RWPE2 (cell line): ENCODE results near the gene APP.

Source experiments
- ATAC-seq: fragments of 200-7000 bp; cut with Tn5 transposase; 3 replicates; pipeline ENCODE4 v1.9.1; 2021; ENCODE audit warnings: low read depth
- DNase-seq: peaks from one replicate; pipeline ENCODE4 v3.0.0-alpha.2; 2020; ENCODE audit warnings: low spot score
- H3K27ac ChIP-seq: fragments of 450-650 bp; 2 replicates; pipeline ENCODE4 v1.5.1; 2017; ENCODE audit warnings: mild to moderate bottlenecking; ENCODE audit not compliant: poor library complexity, severe bottlenecking
- H3K27me3 ChIP-seq: fragments of 250-450 bp; sonication (Bioruptor Pico); 2 replicates; pipeline ENCODE4 v1.5.1; 2021; ENCODE audit warnings: mild to moderate bottlenecking, moderate library complexity; ENCODE audit not compliant: insufficient read depth, poor library complexity, severe bottlenecking
- H3K36me3 ChIP-seq: fragments of 250-450 bp; sonication (Bioruptor Pico); 2 replicates; pipeline ENCODE4 v1.5.1; 2020; ENCODE audit warnings: low read depth, mild to moderate bottlenecking, moderate library complexity
- H3K4me1 ChIP-seq: fragments of 250-450 bp; sonication (Bioruptor Pico); 2 replicates; pipeline ENCODE4 v1.5.1; 2021; ENCODE audit warnings: mild to moderate bottlenecking, moderate library complexity; ENCODE audit not compliant: insufficient read depth, poor library complexity, severe bottlenecking
- H3K4me3 ChIP-seq: fragments of 250-450 bp; sonication (Bioruptor Pico); 2 replicates; pipeline ENCODE4 v1.5.1; 2021; ENCODE audit warnings: mild to moderate bottlenecking, moderate library complexity; ENCODE audit not compliant: severe bottlenecking
- H3K9me3 ChIP-seq: fragments of 250-450 bp; sonication (Bioruptor Pico); 2 replicates; pipeline ENCODE4 v1.5.1; 2021; ENCODE audit warnings: mild to moderate bottlenecking, moderate library complexity; ENCODE audit not compliant: severe bottlenecking
- CTCF ChIP-seq: fragments of 450-650 bp; IDR thresholded peaks from one replicate; pipeline ENCODE4 v1.5.1; 2017; ENCODE audit warnings: mild to moderate bottlenecking, moderate library complexity; ENCODE audit not compliant: poor library complexity, severe bottlenecking

APP gene

DNA sequence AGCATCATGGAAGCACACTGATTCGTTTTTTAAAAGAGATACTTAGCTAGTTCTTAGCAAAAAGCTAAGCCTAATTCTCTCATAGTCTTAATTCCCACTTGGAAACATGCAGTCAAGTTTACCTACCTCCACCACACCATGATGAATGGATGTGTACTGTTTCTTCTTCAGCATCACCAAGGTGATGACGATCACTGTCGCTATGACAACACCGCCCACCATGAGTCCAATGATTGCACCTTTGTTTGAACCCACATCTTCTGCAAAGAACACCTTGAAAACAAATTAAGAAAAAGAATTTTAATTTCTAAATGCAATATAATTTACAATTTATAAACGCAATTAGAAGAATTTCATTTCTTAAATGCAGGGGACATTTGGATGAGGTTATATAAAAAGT lies 279.0 kb downstream of the APP start:
- H3K9me3 ChIP-seq, result no peaks in the 10 kb centered on the region
- no peaks in the 10 kb centered on the region for H3K27me3 ChIP-seq
- H3K27ac ChIP-seq, result no peak overlapping the region
- ATAC-seq, result no peak
- no peak for DNase-seq
- no peak for TF ChIP-seq CTCF
- no peaks in the 10 kb centered on the region for H3K4me1 ChIP-seq
- no peak overlapping the region for H3K4me3 ChIP-seq
- H3K36me3 ChIP-seq, result peaks cover 94% of the 10 kb centered on the region

- Histone ChIP-seq H3K9me3 (no peaks in the 10 kb centered on the region), H3K27ac (no peak overlapping the region), H3K4me3 (no peak overlapping the region), H3K4me1 (no peaks in the 10 kb centered on the region), H3K27me3 (no peaks in the 10 kb centered on the region), H3K36me3 (peaks cover 80% of the 10 kb centered on the region)
- ATAC-seq (no peak), DNase-seq (no peak)
- no peak for TF ChIP-seq CTCF
Measured at GRCh38 chr21:25890001-25890400, 280.6 kb downstream of the APP start.

DNA sequence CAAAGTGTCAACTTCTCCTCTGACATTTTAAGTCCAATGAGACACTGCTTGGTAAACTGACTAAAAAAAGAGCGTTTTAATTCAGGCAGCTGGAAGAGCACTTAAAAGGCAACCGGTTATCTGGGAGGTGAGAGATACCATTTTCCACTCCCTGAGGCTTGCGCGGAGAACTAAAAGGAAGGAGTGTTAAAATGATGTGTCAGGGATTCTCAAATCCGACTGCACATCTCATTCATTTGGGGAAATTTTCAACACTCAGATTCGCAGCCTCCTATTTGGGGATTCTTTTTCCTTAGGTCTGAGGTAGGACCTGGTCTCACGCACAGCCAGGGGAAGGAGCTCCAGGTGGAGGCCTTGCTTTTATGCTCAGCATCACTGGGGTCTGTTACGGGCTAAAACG lies 281.9 kb downstream of the APP start:
- Histone ChIP-seq H3K4me1 (no peaks in the 10 kb centered on the region), H3K27ac (no peak overlapping the region), H3K27me3 (no peaks in the 10 kb centered on the region), H3K9me3 (no peaks in the 10 kb centered on the region), H3K36me3 (peaks cover 67% of the 10 kb centered on the region), H3K4me3 (no peak overlapping the region)
- no peak for TF ChIP-seq CTCF
- DNase-seq, result no peak
- no peak for ATAC-seq

DNA sequence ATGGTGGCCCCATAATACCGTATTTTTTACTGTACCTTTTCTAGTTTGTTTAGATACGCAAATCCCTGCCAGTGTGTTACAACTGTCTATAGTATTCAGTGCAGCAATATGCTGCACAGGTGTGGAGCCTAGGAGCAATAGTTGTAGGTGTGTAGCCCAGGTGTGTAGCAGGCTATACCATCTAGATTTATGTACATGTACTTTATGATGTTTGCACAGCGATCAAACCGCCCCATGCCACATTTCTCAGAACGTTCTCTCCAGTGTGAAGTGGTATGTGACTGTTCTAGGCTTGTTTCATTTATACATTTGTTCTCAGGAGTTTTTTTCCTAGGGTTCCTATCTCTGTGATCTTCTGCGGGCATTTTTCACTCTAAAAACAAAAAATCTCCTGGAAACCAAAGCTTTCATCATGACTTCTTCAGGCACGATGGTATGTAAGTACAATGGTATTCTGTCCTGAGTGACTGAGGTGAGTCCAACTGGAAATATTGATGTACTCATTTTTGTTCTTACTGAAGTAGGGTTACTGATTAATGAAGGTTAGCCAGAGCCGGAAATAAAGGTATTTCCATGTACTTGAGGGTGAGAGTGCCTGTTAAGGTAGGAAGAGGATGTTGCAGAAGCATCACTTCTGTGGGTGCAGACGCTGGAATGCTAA lies 282.8 kb downstream of the APP start:
- DNase-seq (no peak), ATAC-seq (no peak)
- TF ChIP-seq CTCF, result no peak
- Histone ChIP-seq H3K9me3 (no peaks in the 10 kb centered on the region), H3K4me1 (no peaks in the 10 kb centered on the region), H3K4me3 (no peak overlapping the region), H3K27ac (no peak overlapping the region), H3K36me3 (peaks cover 58% of the 10 kb centered on the region), H3K27me3 (no peaks in the 10 kb centered on the region)

DNA sequence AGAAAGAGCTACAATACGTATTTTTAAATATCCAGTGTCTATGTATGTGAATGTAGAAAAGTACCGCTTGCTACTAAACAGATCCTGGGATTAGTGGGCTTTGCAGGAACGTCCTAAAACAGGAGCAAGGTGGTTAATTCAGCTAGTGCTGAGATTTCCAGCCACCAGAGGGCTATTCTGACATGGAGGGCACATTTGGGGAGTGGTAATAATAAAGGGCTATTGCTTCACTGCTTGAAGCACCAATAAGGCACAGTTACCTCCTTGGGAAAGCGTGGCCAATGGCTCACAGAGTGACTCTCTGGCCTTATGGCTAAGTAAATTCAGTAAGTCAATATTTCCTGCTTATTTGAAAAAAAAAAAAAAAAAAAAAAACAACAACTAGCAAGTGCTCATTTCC lies 283.4 kb downstream of the APP start:
- ATAC-seq, result no peak; the same call in 2 of the 3 replicates
- Histone ChIP-seq H3K9me3 (no peaks in the 10 kb centered on the region), H3K27me3 (no peaks in the 10 kb centered on the region), H3K4me1 (no peaks in the 10 kb centered on the region), H3K4me3 (no peak overlapping the region), H3K27ac (no peak overlapping the region), H3K36me3 (peaks cover 56% of the 10 kb centered on the region)
- DNase-seq, result no peak
- no peak for TF ChIP-seq CTCF
